Chondrocyte (in vitro differentiated cells): ENCODE measurements around the gene CDC42EP3. TPM values are rescaled to one million over a fixed set of nuclear protein-coding genes. Genes with fewer than 3 reads are reported as not detected.

Experiments used
- DNase-seq: peaks from one replicate; pipeline ENCODE4 v3.0.0; 2021; ENCODE audit warnings: mixed read lengths, low spot score
- H3K27ac Mint-ChIP-seq: one replicate; pipeline ENCODE4 v1.8.0; 2021; ENCODE audit warnings: mild to moderate bottlenecking, moderate library complexity, mixed read lengths; ENCODE audit not compliant: unreplicated experiment
- H3K27me3 Mint-ChIP-seq: 2 replicates; pipeline ENCODE4 v1.8.0; 2021; ENCODE audit warnings: low read depth, mixed read lengths
- H3K36me3 Mint-ChIP-seq: 2 replicates; pipeline ENCODE4 v1.8.0; 2021; ENCODE audit warnings: low read depth, mixed read lengths
- H3K4me1 Mint-ChIP-seq: 2 replicates; pipeline ENCODE4 v1.8.0; 2021; ENCODE audit warnings: low read depth, mild to moderate bottlenecking, mixed read lengths
- H3K4me3 Mint-ChIP-seq: one replicate; pipeline ENCODE4 v1.8.0; 2021; ENCODE audit warnings: mild to moderate bottlenecking, moderate library complexity, mixed read lengths; ENCODE audit not compliant: unreplicated experiment
- H3K9me3 Mint-ChIP-seq: 2 replicates; pipeline ENCODE4 v1.8.0; 2021; ENCODE audit warnings: low read depth, mixed read lengths
- CTCF ChIP-seq: fragments of 200-600 bp; sonication (generic); IDR thresholded peaks from 2 replicates; pipeline ENCODE4 v1.5.0; 2021; ENCODE audit warnings: antibody characterized with exemption, mild to moderate bottlenecking, moderate library complexity
- total RNA-seq: library from RNA; stranded (reverse); gene quantifications from 3 replicates; pipeline ENCODE4 v1.2.1, GENCODE V29; 2021

Gene CDC42EP3
- total RNA-seq, 1 donor from 2014 or later = 91.2 TPM

DNA sequence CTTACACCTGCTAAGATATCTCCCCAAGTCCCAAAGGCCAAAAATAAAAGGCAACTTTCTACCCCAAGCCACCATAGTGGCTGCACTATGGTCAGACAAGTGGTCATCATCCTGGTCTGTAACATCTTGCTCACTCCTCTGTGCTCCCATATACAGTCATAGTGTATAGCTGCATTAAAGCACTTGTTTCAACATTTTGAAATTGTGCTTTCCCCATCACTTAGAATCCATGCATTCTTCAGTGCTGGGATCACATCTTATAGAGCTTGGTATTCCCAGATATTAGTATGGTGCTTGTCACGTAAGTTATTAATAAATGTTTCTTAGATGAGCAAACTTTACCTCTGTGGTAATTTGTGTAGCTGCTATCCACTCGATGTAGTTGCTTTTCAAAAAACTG, 40.4 kb upstream of the CDC42EP3 start:
- Mint-ChIP-seq H3K27me3 (no peaks in the 10 kb centered on the region), H3K4me1 (peaks cover 45% of the 10 kb centered on the region), H3K4me3 (peak overlapping the region; percentile 35), H3K27ac (peak overlapping the region; percentile 95), H3K9me3 (peaks cover 15% of the 10 kb centered on the region), H3K36me3 (peaks cover 9% of the 10 kb centered on the region)
- no peak for TF ChIP-seq CTCF
- no peak for DNase-seq

DNA sequence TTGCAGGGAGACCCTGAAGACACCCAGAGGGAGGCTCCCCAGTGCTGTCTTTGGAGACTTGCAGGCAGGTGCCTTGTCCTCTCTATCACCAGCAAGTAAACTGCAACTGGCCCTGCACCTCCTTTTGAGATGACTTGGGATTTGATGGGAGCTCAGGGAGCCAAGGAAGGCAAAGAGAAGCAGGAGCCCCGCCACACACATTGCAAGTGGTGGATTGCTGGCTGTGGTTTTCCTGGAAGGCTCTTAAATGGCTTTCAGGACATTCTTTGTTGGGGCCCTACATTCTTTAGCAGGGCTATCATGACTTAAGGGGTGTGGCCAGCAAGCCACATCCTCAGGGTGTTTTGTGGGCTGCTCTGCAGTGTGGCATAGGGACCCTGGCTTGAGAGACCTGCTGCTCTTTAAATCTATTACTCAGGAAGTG, 39.9 kb upstream of the CDC42EP3 start:
- Mint-ChIP-seq H3K4me3 (peak overlapping the region; percentile 35), H3K27me3 (no peaks in the 10 kb centered on the region), H3K4me1 (peaks cover 47% of the 10 kb centered on the region), H3K9me3 (peaks cover 13% of the 10 kb centered on the region), H3K27ac (peak overlapping the region; percentile 95), H3K36me3 (peaks cover 8% of the 10 kb centered on the region)
- no peak for TF ChIP-seq CTCF
- DNase-seq = no peak

DNA sequence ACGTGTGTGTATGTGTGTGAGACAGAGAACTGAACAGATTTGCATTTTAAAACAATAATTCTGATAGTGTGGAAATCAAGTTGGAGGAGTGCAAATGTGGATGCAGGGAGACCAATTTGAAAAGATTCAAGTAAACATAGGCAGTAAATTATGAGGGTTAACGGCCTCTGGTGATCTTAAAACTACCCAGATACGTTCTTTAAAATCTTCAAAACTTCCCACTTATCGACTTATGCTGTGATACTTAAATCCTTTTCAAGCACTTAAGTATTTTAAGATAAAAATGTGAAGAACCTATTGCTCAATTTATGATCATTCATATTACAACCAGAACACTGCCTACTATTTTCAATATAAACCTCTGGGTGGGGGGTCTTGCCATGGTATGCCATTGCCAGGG, 37.7 kb upstream of the CDC42EP3 start:
- Mint-ChIP-seq H3K27ac (no peak overlapping the region), H3K36me3 (no peaks in the 10 kb centered on the region), H3K4me1 (peaks cover 47% of the 10 kb centered on the region), H3K4me3 (no peak overlapping the region), H3K27me3 (no peaks in the 10 kb centered on the region), H3K9me3 (no peaks in the 10 kb centered on the region)
- DNase-seq = no peak
- TF ChIP-seq CTCF = no peak

- no peak for DNase-seq
- no peaks in the 10 kb centered on the region for H3K36me3 Mint-ChIP-seq
- H3K27ac Mint-ChIP-seq = no peak overlapping the region
- H3K4me1 Mint-ChIP-seq = peaks cover 40% of the 10 kb centered on the region
- no peak overlapping the region for H3K4me3 Mint-ChIP-seq
- TF ChIP-seq CTCF = no peak
- no peaks in the 10 kb centered on the region for H3K27me3 Mint-ChIP-seq
- H3K9me3 Mint-ChIP-seq = no peaks in the 10 kb centered on the region
Measured at GRCh38 chr2:37708146-37708545, 36.7 kb upstream of the CDC42EP3 start.

DNA sequence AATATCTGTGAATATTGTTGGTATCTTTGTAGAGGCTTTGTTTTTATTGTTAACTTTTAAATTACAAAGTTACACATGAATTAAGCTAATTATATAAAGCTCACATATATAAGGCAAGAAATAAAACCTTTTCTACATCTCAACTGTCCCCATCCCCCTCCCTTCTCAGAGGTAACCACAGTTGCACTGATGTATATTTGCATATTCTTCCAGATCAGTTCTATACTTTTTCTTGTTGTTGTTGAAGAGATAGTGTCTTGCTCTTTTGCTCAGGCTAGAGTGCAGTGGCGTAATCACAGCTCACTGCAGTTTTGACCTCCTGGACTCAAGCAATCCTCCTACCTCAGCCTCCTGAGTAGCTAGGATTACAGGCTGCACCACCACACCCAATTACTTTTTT, 36.0 kb upstream of the CDC42EP3 start:
- DNase-seq = no peak
- no peaks in the 10 kb centered on the region for H3K27me3 Mint-ChIP-seq
- TF ChIP-seq CTCF = no peak
- peaks cover 35% of the 10 kb centered on the region for H3K4me1 Mint-ChIP-seq
- no peaks in the 10 kb centered on the region for H3K36me3 Mint-ChIP-seq
- H3K27ac Mint-ChIP-seq = no peak overlapping the region
- H3K4me3 Mint-ChIP-seq = no peak overlapping the region
- no peaks in the 10 kb centered on the region for H3K9me3 Mint-ChIP-seq
